Stimulated activated CD8-positive, alpha-beta memory T cell treated with anti-CD3 and anti-CD28 coated beads, Interleukin-7, amount 100 ng/mL, for 48 hours (primary cell): Measurements from ENCODE around the gene ALDOA.
"Not testable (repeated sequence)": the region's sequence is repeated elsewhere in the genome, so short reads cannot be mapped to it uniquely, and the experiment has no call there.

Experiments used
- DNase-seq, 2 donors: peaks; one replicate each; pipeline ENCODE4 v3.0.0-alpha.2; 2020; ENCODE audit warnings: low read depth in 1 of 2; ENCODE audit errors: extremely low read depth in 1 of 2

Gene ALDOA

DNA sequence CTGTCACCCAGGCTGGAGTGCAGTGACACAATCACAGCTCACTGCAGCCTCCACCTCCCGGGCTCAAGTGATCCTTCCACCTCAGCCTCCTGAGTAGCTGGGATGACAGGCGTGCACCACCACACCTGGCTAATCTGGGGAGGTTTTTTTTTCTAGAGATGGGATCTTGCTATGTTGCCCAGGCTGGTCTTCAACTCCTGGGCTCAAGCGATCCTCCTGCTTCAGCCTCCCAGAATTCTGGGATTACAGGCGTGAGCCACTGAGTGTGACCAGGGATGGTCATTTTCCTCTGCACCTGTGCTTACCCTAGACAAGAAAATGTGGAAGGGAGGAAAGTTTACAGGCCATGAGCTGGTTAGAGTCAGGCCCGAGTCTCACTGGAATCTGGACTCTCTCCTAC, 24.9 kb upstream of the ALDOA start:
- not testable (repeated sequence) for DNase-seq

DNA sequence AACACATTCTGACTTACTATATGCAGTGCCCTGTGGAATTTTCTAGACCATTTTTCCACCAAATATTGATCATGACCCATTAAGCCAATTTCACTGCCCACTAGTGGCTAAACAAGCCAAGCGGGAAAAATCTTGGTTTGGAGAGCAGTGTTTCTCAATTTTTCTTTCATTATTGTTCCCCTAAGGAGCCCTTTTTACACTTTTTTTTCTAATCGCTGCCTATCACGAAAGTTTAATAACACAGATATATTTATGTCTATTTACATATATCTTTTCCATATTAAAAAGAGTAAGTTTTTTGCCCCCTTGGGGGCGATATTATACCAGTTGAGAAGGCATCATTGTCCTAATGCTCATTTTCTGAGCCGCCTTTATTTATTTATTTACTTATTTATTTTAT, 23.7 kb upstream of the ALDOA start:
- DNase-seq = no peak

DNA sequence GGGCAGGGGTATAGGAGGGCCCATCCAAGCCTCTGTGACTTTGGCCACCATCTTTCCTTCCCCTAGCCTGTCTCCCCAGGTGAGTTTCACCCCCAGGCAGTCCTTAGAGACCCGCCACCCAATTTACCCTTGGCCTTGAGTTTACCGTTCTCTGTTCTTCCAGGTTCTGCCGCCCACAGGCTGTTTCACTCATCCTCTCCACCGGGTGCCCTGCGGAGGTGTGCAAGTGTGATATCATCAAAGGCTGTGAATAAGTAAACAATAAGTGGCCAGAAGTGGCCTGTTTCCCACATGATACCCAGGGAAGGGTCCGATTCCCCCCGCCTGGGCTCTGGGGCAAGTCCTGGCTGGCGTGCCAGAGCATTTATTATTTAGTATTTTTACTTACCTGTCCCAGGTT, 19.4 kb upstream of the ALDOA start:
- no peak for DNase-seq

DNA sequence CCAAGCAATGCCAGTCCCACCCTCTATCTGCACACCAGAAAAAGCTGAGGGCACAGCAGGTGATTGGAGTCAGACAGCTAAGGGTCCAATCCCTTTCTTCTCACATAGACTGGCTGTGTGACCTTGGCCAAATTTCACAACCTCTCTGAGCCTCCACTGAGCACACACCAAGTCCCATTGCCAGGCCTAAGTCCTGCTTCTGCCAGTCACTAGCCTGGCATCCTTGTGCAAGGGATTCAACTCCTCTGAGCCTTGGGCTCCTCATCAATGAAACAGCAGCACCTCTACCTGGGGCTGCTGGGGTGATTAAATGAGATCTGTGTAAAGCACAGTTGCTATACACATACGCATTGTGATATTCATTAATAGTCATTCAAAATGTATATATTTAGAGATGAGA, 19.0 kb upstream of the ALDOA start:
- DNase-seq = no peak

DNA sequence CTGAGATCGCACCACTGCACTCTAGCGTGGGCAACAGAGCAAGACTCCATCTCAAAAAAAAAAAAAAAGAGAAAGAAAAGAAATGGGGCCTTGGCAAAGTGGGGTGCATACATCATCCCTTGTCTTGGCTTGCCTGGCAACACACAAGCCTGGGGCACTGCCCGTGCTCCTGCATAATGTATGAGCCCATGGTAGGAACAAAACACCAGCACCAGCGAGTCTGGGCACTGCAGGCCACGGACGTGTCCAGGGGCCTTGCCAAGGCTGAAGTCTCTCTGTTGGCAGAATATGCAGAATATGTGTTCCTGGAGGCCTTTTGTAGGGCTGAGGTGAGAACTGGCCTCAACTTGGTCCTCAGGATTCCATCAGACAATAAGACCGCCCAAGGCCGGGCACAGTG, 15.7 kb upstream of the ALDOA start:
- no peak for DNase-seq

DNA sequence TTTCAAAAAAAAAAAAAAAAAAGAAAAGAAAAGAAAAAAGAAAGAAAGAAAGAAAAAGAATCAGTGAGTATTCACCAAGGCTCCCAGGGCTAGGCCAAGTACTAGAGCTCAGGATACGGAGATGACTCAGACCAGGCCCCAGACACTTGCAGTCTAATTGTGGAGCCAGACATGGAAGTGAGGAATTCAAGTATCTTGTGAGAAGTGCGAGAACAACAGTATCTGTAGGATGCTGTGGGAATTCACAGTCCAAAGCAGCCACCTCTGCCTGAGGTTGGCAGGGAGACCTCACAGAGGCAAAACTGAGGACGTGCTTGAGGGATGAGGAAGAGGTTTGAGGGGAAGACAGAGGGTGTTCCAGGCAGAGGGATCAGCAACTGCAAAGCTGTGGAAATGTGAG, 14.0 kb upstream of the ALDOA start:
- DNase-seq = no peak

DNA sequence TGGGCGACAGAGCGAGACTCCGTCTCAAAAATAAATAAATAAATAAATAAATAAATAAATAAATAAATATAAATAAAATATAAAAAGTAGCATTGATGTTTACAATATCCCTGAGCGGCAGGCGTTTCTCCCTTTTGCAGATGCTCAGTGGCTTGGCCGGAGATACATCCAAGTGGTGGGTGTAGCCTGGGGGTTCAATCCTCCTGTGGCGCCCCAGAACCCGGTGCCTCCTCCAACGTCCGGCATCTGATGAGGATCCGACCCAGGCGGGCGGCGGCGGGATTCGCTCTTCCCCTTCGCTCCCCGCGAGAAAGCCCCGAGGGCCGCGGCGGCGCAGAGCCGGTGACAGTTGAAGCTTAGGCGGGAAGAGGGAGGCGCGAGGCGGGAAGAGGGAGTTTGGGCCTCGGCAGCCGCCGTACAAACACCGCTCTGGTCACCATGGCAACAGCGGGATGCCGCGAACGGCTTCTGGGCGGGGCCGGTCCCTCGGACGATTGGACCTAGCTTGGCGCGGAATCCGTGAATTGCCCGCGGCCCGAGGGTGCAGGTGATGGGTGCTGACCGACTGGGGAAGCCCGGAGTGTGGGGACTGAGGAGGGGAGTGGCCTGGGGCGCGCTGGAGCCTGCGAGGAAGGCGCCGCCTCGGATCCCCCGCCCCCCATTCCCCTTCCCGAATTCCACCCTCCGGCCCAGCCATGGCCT, 12.7 kb upstream of the ALDOA start:
- peak; percentile 83 to 89 for DNase-seq

DNA sequence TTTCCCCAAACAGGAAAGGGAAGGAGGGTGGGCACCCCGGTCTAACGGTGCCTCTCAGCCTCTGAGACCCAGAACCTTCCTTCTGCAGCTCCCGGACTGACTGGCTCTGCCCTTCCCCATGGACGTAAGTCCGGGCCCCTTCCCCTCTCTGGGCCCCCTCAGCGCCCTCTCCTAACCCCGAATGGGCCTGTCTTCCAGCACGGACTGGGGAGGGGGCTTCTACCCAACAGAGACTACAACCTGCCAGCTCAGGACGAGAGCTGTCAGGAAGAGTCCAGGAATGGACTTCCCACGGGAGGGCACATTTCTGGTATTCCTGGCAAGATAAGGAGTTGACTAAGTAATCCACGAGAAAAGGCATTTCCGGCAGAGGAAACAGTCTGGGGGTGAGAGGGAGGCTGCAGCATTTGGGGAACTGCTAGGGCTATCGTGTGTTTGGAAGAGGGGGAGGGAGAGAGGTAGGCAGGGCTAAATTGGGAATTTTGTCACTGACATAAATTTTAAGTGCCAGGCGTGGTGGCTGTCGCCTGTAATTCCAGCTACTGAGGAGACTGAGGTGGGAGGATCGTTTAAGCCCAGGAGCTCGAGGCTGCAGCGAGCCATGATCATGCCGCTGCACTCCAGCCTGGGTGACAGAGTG, 12.1 kb upstream of the ALDOA start:
- DNase-seq = no peak

DNA sequence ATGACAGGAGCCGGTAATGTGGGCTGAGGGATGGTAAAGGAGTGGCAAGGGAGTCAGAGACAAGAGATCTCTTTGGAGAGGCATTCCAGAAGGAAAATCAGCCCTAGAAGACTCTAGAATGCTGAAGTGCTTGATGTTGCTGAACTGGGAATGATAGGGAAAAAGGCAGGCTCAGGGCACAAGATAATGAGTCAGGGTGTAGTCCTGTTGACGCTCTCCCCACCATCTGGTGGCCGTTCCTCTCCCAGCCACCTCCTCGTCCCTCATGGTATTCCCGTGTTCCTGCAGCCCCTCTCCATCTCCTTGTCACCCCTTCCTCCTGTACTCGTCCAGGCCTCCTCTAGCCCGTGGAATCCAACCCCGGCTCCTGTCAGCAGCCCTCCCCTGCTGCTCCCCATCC, 11.1 kb upstream of the ALDOA start:
- no peak for DNase-seq

DNA sequence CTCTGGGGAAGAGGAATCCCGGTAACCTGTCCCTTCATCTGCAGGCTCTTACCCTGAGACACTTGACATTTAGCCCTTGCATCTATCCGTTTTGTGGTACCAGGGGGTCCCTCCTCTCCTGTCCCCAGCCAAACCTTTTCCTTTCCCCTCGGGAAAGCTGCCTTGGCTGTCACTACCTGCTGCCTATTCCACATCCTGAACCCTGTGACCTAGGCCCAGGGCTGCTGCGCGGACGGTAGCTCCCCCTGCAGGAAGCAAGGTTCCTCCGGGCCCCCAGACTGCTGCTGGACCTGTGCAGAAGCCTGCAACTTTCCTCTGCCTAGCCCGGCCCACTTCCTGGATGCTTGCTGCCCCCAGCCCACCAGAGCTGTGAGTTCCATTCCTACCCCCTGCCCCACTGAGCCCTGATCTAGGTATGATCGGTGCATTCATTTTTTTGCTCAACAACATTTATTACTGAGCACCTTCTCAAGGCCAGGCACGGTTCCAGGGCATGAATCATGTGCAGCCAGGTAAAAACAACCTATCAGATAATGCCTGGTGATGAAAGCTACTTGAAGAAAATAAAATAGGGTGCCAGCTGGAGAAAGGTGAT, 10.5 kb upstream of the ALDOA start:
- no peak for DNase-seq

DNA sequence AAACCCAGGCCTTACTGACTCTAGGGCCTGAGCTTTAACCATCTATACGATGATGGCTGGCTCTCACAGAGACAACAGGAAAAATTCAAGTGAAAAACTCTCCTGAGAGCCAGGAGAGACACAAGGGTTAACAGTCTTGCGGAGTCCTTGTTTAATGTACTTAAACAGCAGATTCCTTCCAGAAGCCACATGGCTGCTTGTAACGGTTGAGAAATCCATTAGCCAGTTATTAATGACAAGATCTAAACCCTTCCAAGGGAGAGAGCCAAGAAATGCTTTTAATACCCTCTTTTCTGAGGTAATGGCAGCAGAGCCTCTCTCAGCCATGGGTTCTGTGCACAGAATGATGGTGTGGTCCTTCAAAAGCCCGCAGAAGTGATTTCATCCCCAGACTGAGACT, 5.2 kb upstream of the ALDOA start:
- no peak for DNase-seq

DNA sequence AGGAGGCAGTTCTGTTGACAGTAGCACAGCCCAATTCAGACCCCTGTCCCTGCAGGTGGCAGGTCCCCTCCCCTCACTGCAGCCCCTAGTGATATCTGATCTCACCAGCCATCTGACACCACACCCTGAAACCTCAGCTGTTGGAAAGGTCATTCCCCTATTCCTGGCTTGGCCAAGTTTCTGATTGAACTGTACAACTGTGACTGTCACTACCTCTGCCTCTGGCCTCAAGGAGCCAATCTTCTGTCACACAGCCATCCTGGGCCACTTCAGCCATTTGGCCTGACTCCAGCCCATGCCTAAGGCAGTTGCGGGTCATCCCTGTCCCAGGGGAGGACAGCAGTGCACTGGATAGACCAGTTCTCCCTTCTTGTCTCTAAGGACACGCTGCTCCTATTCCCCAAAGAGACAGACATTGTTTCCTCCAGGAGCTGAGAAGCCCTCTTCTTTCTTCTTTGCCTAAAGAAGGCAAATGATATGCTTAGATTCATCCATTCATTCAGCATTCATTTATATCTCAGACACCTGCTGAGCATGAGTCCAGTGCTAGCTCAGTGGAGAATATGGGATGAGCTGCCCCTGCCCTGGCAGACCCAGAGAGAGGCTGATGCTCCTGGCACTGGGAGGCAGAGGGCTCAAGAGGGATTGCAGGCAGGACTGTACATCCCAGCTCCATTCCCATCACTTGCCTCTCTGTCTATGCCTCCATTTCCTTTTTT, 4.6 kb upstream of the ALDOA start:
- DNase-seq = no peak

DNA sequence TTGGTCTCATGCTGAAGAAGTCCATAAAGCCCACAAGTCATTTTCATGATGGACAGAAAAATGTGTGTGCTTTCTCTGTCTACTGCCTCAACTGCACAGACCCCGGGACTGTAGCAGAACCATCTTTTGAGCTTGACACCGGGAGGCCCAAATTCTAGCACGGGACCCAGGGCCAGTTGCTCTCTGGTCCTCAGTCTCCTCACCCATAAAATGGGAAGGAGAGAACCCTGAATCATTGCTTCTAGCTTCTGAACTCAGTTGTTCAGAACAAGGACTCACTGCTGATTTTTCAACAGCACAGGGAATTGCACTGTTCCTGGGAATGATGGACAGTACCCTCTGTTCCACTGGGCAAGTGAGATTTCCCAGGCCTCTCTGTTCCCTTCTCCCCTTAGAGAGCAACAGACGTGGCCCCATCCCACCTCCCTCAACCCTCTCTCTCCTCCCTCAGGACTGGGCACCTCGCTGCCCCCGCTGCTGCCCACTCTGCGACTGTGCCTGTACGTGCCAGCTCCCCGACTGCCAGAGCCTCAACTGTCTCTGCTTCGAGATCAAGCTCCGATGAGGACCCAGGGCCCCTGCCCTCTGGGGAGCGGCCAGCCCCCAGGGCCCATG, 2.2 kb upstream of the ALDOA start:
- DNase-seq = no peak

DNA sequence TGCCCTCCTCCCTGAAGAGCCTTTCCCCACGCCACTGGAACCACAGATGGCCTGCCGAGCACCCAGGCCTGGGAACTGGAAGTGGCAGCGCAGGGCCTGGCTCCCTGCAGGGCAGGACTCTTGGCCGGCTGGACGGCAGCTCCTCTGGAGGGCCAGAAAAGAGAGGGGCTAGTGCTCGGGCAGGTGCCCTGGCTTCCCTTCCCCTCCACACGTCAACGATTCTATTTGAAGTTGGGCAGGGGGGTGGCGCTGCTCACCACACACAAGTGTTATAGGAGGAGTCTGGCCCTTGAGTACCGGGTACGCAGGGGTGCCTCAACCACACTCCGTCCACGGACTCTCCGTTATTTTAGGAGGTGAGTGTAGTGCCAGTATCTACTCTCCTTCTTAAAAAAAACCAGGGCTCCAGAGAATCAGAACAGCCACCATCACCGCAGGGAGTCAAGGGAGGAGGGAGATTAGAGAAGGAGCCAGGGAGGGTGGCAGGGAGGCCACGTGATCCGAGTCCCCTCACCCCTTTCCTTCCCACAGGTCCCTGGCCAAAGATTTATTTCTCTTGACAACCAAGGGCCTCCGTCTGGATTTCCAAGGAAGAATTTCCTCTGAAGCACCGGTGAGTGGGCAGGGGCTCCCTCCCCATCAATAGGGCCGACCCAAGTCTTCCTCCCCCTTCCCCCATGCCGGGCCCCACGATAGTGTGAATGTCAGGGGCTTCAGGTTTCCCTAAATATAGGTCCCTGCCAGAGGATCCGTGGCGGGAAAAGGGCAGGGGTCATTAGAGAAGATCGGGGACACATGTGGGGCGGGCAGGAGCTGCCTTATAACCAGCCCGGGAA, 1.4 kb upstream of the ALDOA start:
- DNase-seq = peak; percentile 46 to 68

DNA sequence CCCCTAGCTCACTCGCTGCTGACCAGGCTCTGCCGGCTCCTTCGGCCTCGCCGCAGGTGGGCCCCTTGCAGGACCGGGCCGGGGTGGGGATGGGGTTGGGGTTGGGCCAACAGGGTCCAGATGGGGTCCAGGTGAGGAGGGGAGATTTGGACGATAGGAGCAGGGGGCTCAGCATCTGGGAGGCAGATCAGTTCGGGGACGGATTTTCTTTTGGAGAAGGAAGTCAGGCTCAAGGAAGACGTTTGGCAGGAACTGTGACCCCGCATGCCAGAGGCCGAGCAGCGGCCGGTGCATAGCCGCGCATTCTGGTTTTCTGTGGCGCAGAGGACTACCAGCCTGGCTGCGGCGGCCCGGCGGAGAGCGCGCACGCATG, 845 bp upstream of the ALDOA start:
- no peak for DNase-seq

DNA sequence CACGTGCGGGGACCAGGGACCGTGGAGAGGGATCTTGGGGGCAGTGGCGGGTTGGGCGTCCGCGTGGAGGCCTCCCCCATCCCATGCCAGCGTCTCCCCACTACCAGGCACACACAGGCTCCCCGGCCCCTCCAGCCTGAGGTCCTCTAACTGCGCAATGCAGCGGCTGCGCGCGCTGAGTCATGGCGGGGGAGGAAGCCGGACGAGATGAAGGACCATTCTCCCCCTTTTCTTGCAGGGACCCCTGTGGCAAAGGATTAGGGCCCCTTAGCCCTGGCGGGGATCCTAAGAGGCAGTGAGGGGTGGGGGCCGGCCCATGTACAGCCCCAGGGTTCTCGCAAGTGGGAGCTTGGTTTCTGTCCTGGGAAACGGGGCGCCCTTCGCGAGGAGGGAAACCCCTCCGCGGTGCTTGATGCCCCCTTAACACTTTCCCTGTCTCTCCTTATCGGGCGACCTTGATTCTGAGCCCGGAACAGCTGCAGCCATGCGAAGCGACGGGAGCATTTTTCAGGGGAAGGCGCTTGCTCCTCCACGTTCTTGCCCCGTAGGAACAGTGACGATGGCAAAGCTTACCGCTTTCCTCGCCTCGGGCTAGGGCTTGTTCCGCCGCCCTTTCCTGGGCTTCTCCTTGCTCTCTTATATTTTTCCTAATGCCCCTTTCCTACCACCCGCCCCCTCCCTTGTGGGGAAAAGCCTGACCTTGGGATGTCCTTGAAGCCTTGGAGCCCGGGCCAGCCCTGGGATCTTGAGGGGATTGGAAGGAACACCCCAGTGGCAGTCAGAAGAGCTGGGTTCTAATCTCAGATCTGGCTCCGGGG, 592 bp downstream of the ALDOA start:
- no peak for DNase-seq

DNA sequence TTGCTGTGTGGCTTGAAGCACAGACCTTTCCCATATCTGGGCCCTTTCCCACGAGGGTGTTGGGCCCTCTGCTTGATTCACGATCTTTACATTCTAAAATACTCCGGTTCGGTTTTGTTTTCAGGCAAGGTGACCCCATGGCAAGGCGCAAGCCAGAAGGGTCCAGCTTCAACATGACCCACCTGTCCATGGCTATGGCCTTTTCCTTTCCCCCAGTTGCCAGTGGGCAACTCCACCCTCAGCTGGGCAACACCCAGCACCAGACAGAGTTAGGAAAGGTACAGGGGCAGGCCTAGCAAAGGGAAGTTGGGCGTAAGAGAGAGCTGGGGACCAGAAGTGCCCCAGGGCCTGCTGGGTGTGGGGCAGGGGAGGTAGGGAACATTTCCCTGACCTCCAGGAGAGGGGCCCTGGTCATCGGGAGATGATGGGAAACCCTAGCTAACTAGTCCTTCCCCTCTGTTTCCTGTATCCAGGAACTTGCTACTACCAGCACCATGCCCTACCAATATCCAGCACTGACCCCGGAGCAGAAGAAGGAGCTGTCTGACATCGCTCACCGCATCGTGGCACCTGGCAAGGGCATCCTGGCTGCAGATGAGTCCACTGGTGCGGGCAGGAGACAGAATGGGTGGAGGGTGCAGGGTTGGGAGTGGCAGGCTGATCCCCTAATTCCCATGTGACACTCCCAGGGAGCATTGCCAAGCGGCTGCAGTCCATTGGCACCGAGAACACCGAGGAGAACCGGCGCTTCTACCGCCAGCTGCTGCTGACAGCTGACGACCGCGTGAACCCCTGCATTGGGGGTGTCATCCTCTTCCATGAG, 1.4 kb downstream of the ALDOA start:
- DNase-seq = no peak

DNA sequence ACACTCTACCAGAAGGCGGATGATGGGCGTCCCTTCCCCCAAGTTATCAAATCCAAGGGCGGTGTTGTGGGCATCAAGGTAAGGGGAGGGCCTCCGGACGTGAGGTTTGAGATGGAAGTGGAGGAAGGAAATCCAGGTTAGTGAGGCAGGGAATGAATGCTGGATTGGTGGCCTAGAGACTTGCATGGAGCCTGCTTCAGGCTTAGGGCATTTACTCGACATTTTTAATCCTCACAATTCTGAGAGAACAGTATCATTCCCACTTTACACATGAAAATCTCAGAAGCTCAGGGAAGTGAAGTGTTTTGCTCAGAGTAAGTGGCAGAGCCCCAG, 2.0 kb downstream of the ALDOA start:
- no peak for DNase-seq

DNA sequence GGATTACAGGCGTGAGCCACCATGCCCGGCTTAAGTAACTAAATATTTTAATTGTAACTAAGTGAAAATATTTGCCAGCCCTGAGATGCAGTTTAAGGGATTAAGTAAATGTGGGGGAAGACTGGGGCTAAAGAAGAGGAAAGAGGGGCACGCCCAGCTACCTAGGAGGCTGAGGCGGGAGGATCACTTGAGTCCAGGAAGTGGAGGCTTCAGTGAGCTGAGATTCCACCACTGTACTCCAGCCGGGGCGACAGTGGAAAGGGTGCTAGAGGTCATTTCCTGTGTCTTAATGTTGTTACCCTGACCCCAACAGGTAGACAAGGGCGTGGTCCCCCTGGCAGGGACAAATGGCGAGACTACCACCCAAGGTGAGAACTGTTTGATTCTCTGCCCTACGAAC, 2.8 kb downstream of the ALDOA start:
- no peak for DNase-seq
